ENCODE data around the gene POLR3G. TPM values are rescaled to one million over a fixed set of nuclear protein-coding genes. Genes with fewer than 3 reads are reported as not detected.
A peak's percentile ranks its signal among the peaks of the same experiment; 100 is the strongest.

The POLR3G gene
- total RNA-seq, 1 experiment from 2014 or later: 73.6 TPM

DNA sequence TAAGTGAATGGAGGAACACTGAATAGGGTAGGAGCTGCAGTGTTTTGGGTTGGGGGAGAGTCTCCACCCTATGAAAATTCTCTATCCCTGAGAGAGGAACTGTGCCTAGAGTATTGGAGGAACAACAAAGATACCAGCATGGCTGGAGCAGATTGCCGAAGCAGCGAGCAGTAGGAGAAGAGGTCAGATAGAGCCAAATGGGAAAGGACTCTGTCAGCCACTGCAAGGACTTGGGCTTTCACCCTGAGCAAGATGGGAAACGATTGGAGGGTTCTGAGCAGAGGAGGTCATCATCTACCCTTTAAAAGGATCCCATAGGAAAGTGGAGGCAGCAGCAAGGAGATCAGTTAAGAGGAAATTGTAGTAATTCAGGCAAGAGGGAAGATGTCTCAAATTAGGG lies 59.1 kb downstream of the POLR3G start:
- Histone ChIP-seq H3K9ac (ENCODE audit: extremely low read depth, insufficient read length, low read length) (no peak overlapping the region), H3K18ac (ENCODE audit: insufficient read length, low read depth, low read length) (no peak overlapping the region), H2BK120ac (ENCODE audit: low read depth, low read length, poor library complexity, severe bottlenecking) (no peak overlapping the region), H3K56ac (ENCODE audit: insufficient read length, low read depth, low read length) (no peak overlapping the region), H3K4me1 (ENCODE audit: insufficient read depth, low read length) (0 out of 2 replicates have a peak, but pooled peaks cover 5% of the 10 kb centered on the region), H2BK15ac (ENCODE audit: low read depth, low read length) (no peak overlapping the region), H2BK12ac (ENCODE audit: insufficient read length, low read depth, low read length) (no peak overlapping the region), H3K27me3 (ENCODE audit: insufficient read depth, low read length) (no peaks in the 10 kb centered on the region), H3K23ac (ENCODE audit: insufficient read length, low read depth, low read length) (no peak overlapping the region), H3K79me1 (ENCODE audit: insufficient read depth, low read depth, low read length, poor library complexity, severe bottlenecking) (no peaks in the 10 kb centered on the region), H2BK5ac (ENCODE audit: insufficient read length, low read length) (no peak overlapping the region), H4K5ac (ENCODE audit: insufficient read length, low read depth, low read length) (no peak overlapping the region), H4K8ac (replicated peaks; ENCODE audit: insufficient read length, low read depth, low read length) (no peak overlapping the region), H3K4me2 (ENCODE audit: insufficient read depth, insufficient read length, low read length) (no peak overlapping the region), H3K9me3 (ENCODE audit: control insufficient read depth, low read depth, low read length) (no peaks in the 10 kb centered on the region), H3T11ph (ENCODE audit: low read length) (no peak overlapping the region), H3K4ac (ENCODE audit: low read depth, low read length) (no peak overlapping the region), H4K91ac (ENCODE audit: insufficient read length, low read depth, low read length) (no peak overlapping the region), H3K27ac (ENCODE audit: insufficient read length, low read depth, low read length) (no peak overlapping the region), H3K14ac (ENCODE audit: insufficient read depth, low read length) (no peak overlapping the region), H3K79me2 (ENCODE audit: insufficient read depth, low read length) (no peaks in the 10 kb centered on the region; the same call in 1 of the 2 replicates), H2BK20ac (ENCODE audit: low read depth, low read length, poor library complexity, severe bottlenecking) (no peak overlapping the region), H3K23me2 (ENCODE audit: insufficient read length, low read depth, low read length, poor library complexity, severe bottlenecking) (peaks cover 7% of the 10 kb centered on the region), H2AK5ac (ENCODE audit: insufficient read length, low read length) (no peak overlapping the region), H2AFZ (ENCODE audit: low read length) (peak overlapping the region; percentile 82), H4K20me1 (ENCODE audit: control insufficient read depth, insufficient read depth, insufficient read length) (no peaks in the 10 kb centered on the region)
- Mint-ChIP-seq H3K36me3 (ENCODE audit: insufficient read depth in 1 of 3, low read depth in 3 of 3) (no peaks in the 10 kb centered on the region), H3K27me3 (ENCODE audit: low read depth) (no peaks in the 10 kb centered on the region), H3K4me3 (0 out of 5 replicates have a peak overlapping the region, but pooled peaks of 1 of the 2 experiments have one; percentile 1), H3K4me1 (peaks cover 26 to 29% of the 10 kb centered on the region in 2 experiments), H3K9me3 (no peaks in the 10 kb centered on the region), H3K27ac (peak overlapping the region in 1 of 3 experiments; percentile 4; a peak in 1 of 7 replicates)
- TF ChIP-seq, protein P1, sequence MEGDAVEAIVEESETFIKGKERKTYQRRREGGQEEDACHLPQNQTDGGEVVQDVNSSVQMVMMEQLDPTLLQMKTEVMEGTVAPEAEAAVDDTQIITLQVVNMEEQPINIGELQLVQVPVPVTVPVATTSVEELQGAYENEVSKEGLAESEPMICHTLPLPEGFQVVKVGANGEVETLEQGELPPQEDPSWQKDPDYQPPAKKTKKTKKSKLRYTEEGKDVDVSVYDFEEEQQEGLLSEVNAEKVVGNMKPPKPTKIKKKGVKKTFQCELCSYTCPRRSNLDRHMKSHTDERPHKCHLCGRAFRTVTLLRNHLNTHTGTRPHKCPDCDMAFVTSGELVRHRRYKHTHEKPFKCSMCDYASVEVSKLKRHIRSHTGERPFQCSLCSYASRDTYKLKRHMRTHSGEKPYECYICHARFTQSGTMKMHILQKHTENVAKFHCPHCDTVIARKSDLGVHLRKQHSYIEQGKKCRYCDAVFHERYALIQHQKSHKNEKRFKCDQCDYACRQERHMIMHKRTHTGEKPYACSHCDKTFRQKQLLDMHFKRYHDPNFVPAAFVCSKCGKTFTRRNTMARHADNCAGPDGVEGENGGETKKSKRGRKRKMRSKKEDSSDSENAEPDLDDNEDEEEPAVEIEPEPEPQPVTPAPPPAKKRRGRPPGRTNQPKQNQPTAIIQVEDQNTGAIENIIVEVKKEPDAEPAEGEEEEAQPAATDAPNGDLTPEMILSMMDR (conservative IDR thresholded peaks at IDR 0.05): no peak
- no peak for DNase-seq
- no CpG with 5 or more reads among the region's 3 CpGs for WGBS (ENCODE audit: extremely low coverage, insufficient read length, low lambda C conversion rate)
